G401.6 (cell line): ENCODE data around the gene HES1.

Experiments used
- FAIRE-seq: peaks from 2 replicates; lab custom pipeline; 2012; peaks lifted over from hg19 to GRCh38; lab: Jason Lieb, UNC

HES1 gene

GRCh38 chr3:194102436-194102835 lies 33.5 kb upstream of the HES1 start:
- FAIRE-seq: no peak

- FAIRE-seq: no peak
Observed at GRCh38 chr3:194103505-194103904, 32.4 kb upstream of the HES1 start.

GRCh38 chr3:194103983-194104751 lies 31.8 kb upstream of the HES1 start:
- no peak for FAIRE-seq

GRCh38 chr3:194105292-194105691 lies 30.7 kb upstream of the HES1 start:
- no peak for FAIRE-seq

GRCh38 chr3:194107107-194107506 lies 28.8 kb upstream of the HES1 start:
- no peak for FAIRE-seq

- no peak for FAIRE-seq
Observed at GRCh38 chr3:194109192-194109863, 26.6 kb upstream of the HES1 start.

- FAIRE-seq: no peak
Observed at GRCh38 chr3:194110483-194110882, 25.5 kb upstream of the HES1 start.

- no peak for FAIRE-seq
Observed at GRCh38 chr3:194111336-194111735, 24.6 kb upstream of the HES1 start.

- FAIRE-seq: no peak
Observed at GRCh38 chr3:194112120-194113106, 23.5 kb upstream of the HES1 start.

- no peak for FAIRE-seq
Observed at GRCh38 chr3:194114123-194114522, 21.8 kb upstream of the HES1 start.

GRCh38 chr3:194117104-194117845 lies 18.7 kb upstream of the HES1 start:
- no peak for FAIRE-seq

- FAIRE-seq: no peak
Observed at GRCh38 chr3:194118920-194119319, 17.0 kb upstream of the HES1 start.

- no peak for FAIRE-seq
Observed at GRCh38 chr3:194119831-194120590, 15.9 kb upstream of the HES1 start.

GRCh38 chr3:194120789-194121770 lies 14.9 kb upstream of the HES1 start:
- FAIRE-seq: no peak

GRCh38 chr3:194121891-194122631 lies 13.9 kb upstream of the HES1 start:
- FAIRE-seq: no peak

GRCh38 chr3:194123726-194124125 lies 12.2 kb upstream of the HES1 start:
- FAIRE-seq: no peak

GRCh38 chr3:194124193-194124592 lies 11.8 kb upstream of the HES1 start:
- FAIRE-seq: no peak

GRCh38 chr3:194125442-194125841 lies 10.5 kb upstream of the HES1 start:
- FAIRE-seq: no peak

- FAIRE-seq: no peak
Observed at GRCh38 chr3:194126790-194127189, 9.2 kb upstream of the HES1 start.
